Omental fat pad (tissue), 4 donors: ENCODE data around the gene F10. TPM values are rescaled to one million over a fixed set of nuclear protein-coding genes. Genes with fewer than 3 reads are reported as not detected.
"Not testable (repeated sequence)": the region's sequence is repeated elsewhere in the genome, so short reads cannot be mapped to it uniquely, and the experiment has no call there.

Experiments used
- ATAC-seq: fragments of 150-250 bp; one replicate; pipeline ENCODE4 v1.9.1; 2016; ENCODE audit warnings: mild to moderate bottlenecking, moderate library complexity; ENCODE audit not compliant: low FRiP score
- DNase-seq: peaks from one replicate; pipeline ENCODE4 v3.0.0-alpha.2; 2019; ENCODE audit warnings: low spot score
- CTCF ChIP-seq, 3 donors: fragments of 450-650 bp; IDR thresholded peaks; one replicate each; pipeline ENCODE4 v1.5.1; 2016 to 2017; ENCODE audit warnings: antibody characterized with exemption in 3 of 3, mild to moderate bottlenecking in 3 of 3, moderate library complexity in 2 of 3
- total RNA-seq, 4 donors: library from RNA; depleted of rRNA; stranded (reverse); fragments of >200 nt; gene quantifications; one replicate each; pipeline ENCODE4 v1.1.0, GENCODE V29; 2016

Gene F10
- total RNA-seq, 4 donors from 2014 or later: 10.8 to 51.1 (median 13.6) TPM

GRCh38 chr13:113103646-113104045, 19.0 kb upstream of the F10 start:
- no peak for TF ChIP-seq CTCF (IDR thresholded peaks at IDR 0.05)
- DNase-seq: no peak
- no peak for ATAC-seq

GRCh38 chr13:113105032-113105920, 17.3 kb upstream of the F10 start, which contains the start of gene F7:
TSS of gene F7 (plus strand) at chr13:113105791. CDS start at chr13:113105842, 51 bp downstream.
- no peak for TF ChIP-seq CTCF (IDR thresholded peaks at IDR 0.05)
- ATAC-seq: no peak
- no peak for DNase-seq

GRCh38 chr13:113105921-113106452, 16.6 kb upstream of the F10 start:
- no peak for TF ChIP-seq CTCF (IDR thresholded peaks at IDR 0.05)
- DNase-seq: no peak
- no peak for ATAC-seq

- no peak for ATAC-seq
- no peak for TF ChIP-seq CTCF (IDR thresholded peaks at IDR 0.05)
- DNase-seq: no peak
Measured at GRCh38 chr13:113106711-113107351, 15.8 kb upstream of the F10 start.

- not testable (repeated sequence) for ATAC-seq, DNase-seq
Measured at GRCh38 chr13:113108521-113108920, 14.1 kb upstream of the F10 start.

GRCh38 chr13:113109151-113110047, 13.2 kb upstream of the F10 start:
- peak; percentile 17 for ATAC-seq
- DNase-seq: no peak
- no peak for TF ChIP-seq CTCF (IDR thresholded peaks at IDR 0.05)
